ENCODE data around the gene CCDC187.

CCDC187 gene

DNA sequence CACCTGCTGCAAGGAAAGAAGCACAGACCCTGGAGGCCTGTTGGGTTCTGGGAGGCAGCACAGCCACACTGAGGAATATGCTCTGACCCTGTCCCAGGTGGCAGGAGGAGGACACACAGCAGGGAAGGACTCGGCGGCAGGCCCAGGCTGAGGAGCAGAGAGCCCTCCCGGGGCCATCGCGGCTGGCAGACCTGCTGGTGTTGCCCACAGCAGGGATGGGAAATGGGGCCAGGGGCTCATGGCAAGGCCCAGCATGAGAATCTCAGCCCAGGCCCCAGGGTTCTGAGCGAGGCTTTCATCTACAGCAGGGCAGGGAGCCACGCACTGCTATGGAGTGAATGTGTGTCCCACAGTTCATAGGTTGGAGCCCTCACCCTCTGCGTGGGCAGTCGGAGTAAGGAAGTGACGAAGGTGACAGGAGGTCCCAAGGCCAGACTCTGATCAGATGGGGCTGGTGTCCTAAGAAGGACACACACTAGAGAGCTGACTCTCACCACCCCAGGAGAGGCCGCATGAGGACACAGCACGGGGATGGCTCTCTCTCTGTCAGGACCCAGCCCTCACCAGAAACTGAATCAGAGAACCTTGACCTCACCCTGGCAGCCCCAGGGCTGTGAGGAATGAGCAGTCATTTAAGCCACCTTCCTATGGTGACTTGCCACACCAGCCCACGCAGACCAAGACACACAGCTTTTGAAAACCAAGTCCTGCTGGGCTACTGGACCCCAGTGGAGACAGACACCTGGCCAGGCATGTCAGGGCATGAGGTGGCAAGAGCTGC lies 13.2 kb upstream of the CCDC187 start:
- H3K4me3 ChIP-seq (replicated peaks; ENCODE audit: low read depth, low read length) = no peak overlapping the region
- TF ChIP-seq, protein P1, sequence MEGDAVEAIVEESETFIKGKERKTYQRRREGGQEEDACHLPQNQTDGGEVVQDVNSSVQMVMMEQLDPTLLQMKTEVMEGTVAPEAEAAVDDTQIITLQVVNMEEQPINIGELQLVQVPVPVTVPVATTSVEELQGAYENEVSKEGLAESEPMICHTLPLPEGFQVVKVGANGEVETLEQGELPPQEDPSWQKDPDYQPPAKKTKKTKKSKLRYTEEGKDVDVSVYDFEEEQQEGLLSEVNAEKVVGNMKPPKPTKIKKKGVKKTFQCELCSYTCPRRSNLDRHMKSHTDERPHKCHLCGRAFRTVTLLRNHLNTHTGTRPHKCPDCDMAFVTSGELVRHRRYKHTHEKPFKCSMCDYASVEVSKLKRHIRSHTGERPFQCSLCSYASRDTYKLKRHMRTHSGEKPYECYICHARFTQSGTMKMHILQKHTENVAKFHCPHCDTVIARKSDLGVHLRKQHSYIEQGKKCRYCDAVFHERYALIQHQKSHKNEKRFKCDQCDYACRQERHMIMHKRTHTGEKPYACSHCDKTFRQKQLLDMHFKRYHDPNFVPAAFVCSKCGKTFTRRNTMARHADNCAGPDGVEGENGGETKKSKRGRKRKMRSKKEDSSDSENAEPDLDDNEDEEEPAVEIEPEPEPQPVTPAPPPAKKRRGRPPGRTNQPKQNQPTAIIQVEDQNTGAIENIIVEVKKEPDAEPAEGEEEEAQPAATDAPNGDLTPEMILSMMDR (IDR thresholded peaks at IDR 0.05; ENCODE audit: low read depth, low read length, missing control alignments) = no peak
- DNase-seq (ENCODE audit: extremely low read depth, low read depth) = no peak

DNA sequence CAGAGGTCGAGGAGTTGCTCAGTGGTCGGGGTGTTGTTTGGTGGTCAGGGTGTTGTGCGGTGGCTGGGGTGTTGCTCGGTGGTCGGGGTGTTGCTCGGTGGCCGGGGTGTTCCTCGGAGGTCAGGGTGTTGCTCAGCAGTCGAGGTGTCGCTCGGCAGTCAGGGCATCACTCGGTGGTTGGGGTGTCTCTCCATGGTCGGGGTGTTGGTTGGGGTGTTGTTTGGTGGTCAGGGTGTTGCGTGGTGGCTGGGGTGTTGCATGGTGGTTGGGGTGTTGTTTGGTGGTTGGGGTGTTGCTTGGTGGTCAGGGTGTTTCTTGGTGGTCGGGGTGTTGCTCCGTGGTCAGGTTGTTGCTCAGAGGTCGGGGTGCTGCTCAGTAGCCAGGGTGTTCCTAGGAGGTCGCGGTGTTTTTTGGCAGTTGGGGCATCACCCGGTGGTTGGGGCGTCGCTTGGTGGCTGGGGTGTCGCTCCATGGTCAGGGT lies 12.4 kb upstream of the CCDC187 start:
- TF ChIP-seq, protein P1 (IDR thresholded peaks at IDR 0.05; ENCODE audit: low read depth, low read length, missing control alignments) = no peak
- DNase-seq (ENCODE audit: extremely low read depth, low read depth) = no peak

DNA sequence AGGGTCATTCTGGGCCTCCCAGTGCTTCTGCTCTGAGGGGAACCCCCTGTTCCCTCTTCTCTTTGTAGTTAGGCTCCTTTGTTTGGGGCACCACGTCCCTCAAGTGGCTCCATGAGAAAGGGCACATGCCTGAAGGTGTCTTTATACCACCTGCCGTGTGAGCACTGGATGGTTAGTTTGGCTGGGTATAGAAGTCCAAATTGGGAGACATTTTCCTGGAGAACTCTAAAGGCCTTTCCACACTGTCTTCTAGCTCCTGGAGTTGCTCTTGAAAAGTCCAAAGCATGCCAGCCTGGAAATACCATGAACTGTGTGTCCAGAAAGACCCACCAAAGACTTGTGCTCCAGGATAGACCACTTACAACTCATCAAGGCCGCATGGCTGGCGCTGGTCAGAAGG lies 11.1 kb upstream of the CCDC187 start:
- H3K4me3 ChIP-seq (replicated peaks; ENCODE audit: low read depth, low read length) = no peak overlapping the region
- no peak for DNase-seq (ENCODE audit: extremely low read depth, low read depth)
- TF ChIP-seq, protein P1 (IDR thresholded peaks at IDR 0.05; ENCODE audit: low read depth, low read length, missing control alignments) = no peak

More for the DNA sequence above, 12.4 kb upstream of the CCDC187 start:
- H3K4me3 ChIP-seq (replicated peaks; ENCODE audit: low read depth, low read length) = no peak overlapping the region

DNA sequence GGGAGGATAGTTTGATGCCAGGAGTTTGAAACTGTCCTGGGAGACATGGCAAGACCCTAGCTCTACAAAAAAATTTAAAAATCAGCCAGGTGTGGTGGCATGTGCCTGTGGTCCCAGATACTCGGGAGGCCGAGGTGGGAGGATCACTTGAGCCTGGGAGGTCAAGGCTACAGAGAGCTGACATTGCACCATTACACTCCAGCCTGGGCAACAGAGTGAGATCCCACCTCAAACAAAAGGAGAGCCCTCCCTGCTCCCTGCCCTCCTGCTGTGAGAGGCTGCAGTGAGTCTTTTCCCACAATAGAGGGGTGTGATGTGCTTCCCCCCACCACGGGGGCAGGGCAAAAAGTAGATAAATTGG lies 10.1 kb upstream of the CCDC187 start:
- H3K4me3 ChIP-seq (replicated peaks; ENCODE audit: low read depth, low read length) = no peak overlapping the region
- TF ChIP-seq, protein P1 (IDR thresholded peaks at IDR 0.05; ENCODE audit: low read depth, low read length, missing control alignments) = no peak
- DNase-seq (ENCODE audit: extremely low read depth, low read depth) = no peak

DNA sequence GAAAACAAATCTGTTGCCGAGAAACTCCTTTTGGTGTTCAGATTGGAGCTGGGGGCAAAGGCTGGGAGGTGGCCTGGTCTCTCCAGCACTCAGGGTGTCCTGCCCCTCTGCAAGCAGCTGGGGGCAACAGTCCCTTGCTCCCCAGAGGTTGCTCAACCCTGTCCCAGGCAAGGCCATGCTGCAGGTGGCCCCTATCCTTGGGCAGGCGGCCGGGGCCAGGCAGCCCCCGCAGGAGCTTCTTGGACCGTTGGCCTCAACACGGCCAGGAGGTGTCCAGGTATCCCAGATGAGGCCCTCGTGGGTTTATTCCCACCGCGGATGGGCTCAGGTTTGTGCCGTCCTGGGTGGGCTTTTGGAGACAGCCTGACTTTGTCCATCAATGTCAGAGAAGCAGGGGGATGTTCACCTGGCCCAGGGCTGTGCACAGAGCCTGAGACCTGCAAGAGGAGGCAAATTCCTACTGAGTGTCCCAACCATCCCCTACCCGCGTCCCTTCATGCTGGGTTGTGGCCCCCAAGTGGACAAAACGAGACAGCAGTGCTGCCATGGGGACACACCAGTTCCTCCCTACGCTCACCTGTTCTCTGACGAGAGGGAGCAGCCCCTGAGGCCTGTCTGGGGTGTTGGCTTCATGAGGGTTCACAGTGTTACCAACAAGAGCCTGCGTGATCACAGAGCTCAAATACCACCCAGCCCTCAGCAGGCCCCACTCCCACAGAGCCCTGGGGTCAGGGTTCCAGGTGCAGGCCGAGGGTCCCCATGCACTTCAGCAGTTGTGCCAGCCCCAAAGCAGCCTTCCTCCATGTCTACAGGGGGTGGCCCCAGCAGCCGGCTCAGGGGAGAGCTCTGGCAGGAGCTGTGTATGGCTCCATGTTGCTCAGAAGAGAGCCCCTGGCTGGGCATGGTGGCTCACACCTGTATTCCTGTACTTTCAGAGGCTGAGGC lies 9.5 kb upstream of the CCDC187 start:
- H3K4me3 ChIP-seq (replicated peaks; ENCODE audit: low read depth, low read length) = no peak overlapping the region
- TF ChIP-seq, protein P1 (IDR thresholded peaks at IDR 0.05; ENCODE audit: low read depth, low read length, missing control alignments) = no peak
- no peak for DNase-seq (ENCODE audit: extremely low read depth, low read depth)

DNA sequence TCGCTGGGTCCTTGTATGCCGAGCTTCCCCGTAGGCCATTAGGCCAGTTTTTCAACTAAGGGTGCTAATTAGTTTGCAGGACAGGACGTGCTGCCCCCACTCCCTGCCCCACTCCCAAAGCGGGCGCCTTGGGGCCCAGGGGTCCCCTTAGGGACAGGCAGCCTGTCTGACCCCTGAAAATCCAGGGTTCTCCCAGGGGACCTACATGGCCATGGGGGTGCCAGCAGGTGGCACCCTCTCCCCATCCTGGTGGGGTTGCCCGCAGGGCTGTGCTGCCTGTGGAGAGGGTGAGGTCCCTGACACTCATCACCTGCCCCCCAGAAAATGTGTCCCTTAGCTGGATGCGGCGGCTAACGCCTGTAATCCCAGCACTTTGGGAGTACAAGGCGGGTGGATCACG lies 8.5 kb upstream of the CCDC187 start:
- no peak overlapping the region for H3K4me3 ChIP-seq (replicated peaks; ENCODE audit: low read depth, low read length)
- TF ChIP-seq, protein P1 (IDR thresholded peaks at IDR 0.05; ENCODE audit: low read depth, low read length, missing control alignments) = peak; percentile 87
- DNase-seq (ENCODE audit: extremely low read depth, low read depth) = no peak

Data from HFF-Myc (cell line).